ENCODE data around the gene TPPP.
"Not testable (repeated sequence)": the region's sequence is repeated elsewhere in the genome, so short reads cannot be mapped to it uniquely, and the experiment has no call there.

Gene TPPP

DNA sequence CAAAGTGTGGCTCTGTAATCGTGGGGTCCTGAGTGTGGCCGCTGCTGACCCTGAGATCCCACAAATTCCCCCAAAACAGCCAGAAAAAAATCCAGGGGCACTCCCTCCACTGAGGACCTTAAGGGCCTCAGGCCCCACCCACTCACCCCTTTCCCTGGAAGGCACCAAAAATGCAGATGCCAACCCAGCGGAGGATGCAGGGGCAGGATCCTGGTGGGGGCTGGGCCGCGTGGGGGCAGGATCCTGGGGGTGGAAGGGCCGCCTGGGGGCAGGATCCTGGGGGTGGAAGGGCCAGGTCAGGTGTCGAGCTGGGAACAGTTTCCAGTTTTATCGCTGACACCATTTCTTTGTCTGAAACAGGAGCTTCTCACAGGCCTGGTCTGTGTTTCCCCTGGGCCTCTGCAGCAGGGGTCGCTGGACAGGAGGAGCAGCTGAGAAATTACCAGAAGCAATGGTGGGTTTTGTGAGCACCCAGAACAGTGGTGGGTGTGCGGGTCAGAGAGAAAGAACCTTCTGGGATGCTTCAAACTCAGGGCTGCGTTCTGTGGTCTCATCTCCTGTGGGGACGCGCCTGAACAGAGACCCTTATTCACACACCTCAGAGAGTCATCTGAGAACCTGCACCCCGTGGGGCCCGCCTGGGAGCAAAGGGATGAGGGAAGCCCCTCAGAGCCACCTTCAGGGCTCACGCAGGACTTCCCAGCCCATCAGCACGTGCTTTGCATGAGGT, 13.8 kb downstream of the TPPP start:
- FAIRE-seq; DNase-seq (ENCODE audit: insufficient read length, low spot score): not testable (repeated sequence)

DNA sequence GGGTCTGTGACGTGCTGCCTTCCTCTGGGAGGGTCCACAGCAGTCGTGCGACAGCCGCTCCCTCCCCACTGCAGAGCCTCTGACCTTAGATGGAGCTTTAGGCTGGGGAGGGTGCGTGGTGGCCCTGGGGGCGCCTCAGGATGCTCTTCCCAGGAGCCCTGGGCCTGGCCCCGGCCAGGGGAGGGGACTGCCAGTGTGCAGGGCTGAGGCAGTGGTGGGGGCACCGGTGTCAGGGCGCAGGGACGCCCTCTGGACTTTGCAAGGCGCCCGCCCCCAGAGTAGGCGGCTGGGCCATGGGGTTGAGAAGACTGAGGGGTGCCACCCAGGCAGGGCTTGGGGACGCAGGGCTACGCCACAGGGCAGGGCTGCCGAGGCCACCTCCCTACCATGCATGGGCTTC, 14.6 kb downstream of the TPPP start:
- not testable (repeated sequence) for FAIRE-seq; DNase-seq (ENCODE audit: insufficient read length, low spot score)

DNA sequence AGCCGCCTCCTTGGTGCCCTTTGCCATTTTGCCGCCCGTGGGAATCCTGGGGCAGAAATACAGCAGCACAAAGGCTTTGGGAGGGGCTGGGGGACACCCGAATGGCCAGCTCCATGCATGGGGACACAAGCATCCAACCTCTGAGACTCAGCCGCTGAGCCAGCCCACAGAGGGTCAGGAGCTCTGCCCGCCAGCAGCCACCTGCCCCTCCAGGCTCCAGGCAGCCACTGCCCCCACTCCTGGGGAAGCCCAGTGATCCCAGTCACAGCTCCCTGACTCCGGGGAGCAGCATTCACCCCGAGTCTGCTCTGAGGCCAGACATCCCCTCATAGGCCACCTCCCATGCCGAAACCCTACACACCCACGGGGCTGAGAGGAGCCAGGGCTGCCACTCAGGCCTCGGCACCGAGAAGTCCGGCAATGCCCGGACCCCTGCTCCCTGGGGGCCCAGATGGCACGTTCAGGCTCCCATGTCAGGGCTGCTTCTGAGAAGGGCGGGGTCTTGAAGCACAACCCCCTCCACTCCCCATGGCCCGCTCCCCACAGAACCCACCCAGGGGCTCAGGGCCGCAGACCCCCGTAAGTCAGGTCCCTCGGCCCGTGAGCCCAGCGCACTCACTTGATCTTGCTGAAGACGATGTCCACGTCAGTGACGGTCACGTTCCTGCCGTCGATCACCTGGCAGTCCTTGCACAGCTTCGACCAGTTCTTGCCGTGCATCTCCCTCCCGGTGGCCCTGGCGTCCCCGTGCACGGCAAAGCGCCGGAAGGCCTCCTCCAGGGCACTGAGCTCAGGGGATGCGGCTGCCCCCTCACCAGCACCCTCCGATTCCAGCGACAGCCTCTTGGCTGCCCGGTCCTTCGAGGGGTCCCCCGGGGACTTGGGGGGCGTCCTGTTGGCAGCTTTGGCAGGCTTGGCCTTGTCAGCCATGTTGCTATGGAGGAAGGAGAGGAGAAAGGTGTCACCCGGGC, 15.7 kb downstream of the TPPP start:
- FAIRE-seq (no peak), DNase-seq (ENCODE audit: insufficient read length, low spot score) (no peak)

DNA sequence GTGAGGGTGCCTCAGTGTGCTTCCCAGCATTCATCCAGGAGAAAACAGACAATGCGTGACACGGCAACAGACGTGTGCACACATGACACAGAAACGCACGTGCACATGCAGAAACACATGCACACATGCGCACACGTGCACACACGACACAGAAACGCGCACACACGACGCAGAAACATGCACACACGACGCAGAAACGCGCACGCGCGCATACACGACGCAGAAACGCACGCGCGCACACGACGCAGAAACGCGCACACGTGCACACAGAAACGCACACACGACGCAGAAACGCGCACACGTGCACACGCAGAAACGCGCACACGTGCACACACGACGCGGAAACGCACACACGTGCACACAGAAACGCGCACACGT, 16.5 kb downstream of the TPPP start:
- FAIRE-seq (no peak), DNase-seq (ENCODE audit: insufficient read length, low spot score) (no peak)

DNA sequence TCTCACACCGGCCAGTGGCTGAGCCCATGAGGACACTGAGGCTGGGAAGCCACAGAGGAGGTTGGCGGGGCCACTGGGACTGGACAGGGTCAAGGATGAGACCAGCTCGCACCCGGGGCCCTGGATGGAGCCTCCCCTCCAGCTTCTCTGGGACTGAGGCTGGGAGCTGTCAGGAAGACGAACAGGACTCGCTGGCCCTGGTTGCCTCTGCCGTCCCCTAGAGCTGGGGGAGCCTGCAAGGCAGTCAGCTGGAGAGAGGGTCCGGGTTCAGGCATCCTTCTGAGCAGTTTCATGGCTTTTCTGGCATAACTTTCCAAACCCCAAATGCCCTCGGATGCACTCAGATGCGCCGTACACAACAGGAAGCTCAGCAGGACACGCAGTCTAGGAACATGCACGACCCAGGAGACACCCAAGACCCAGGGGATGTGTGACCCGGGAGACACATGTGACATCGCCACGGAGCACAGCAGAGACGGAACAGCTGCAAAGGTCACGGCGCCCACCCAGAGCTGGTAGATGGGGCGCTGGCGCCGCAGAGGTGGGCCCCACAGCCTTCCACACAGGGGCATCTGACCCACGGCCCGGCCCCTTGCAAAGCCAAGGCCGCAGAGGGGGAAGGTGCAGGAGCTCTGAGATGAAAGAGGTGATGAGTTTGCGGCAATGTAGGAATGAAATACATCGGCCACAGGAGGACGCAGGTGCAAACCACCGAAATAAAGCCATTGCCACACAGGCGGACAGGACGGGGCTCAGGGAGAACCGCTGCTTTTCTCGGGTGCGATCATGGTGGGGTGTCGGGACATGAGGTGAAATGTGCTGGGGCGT, 17.1 kb downstream of the TPPP start:
- no peak for FAIRE-seq
- DNase-seq (ENCODE audit: insufficient read length, low spot score): no peak

DNA sequence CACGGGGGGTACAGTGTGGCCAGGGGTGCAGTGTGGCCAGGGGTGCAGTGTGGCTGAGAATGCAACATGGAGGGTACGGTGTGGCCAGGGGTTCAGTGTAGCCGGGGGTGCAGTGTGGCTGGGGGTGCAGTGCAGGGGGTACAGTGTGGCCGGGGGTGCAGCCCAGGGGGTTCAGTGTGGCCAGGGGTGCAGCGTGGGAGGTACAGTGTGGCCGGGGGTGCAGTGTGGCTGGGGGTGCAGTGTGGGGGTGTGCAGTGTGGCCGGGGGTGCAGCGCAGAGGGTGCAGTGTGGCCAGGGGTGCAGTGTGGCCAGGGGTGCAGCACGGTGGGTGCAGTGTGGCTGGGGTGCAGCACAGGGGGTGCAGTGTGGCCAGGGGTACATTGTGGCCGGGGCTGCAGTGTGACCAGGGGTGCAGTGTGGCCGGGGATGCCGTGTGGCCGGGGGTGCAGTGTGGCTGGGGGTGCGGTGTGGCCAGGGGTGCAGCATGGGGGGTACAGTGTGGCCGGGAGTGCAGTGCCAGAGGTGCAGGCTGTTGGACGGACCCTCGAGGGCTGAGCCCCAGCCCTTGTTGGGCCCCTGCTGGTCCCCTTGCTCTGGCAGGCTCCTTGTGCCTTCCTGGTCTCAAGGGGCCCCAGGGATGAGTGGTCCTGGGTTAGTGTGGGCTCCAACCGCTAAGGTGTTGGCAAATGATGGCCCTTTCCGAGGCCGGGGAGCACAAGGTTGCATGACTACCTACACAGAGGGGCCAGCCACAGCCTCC, 17.9 kb downstream of the TPPP start:
- FAIRE-seq: no peak

DNA sequence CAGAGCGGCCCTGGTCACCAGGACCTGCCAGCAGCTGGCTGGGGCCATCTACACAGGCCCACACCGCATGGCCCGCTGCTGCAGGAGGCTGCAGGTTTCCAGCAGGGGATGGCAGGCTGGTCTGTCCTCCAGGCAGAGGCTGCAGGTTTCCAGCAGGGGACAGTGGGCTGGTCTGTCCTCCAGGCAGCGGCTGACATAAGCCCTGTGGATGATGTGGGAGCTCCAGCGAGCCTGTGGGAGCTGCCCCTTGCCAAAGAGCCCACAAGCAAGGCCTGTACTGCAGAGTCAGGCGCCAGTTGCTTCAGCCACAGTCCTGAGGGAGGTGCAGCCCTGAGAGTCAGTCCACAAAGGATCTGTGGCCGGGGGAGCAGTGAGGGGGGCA, 18.5 kb downstream of the TPPP start:
- FAIRE-seq (no peak), DNase-seq (ENCODE audit: insufficient read length, low spot score) (no peak)

More for the DNA sequence above, 17.9 kb downstream of the TPPP start:
- DNase-seq (ENCODE audit: insufficient read length, low spot score): no peak

DNA sequence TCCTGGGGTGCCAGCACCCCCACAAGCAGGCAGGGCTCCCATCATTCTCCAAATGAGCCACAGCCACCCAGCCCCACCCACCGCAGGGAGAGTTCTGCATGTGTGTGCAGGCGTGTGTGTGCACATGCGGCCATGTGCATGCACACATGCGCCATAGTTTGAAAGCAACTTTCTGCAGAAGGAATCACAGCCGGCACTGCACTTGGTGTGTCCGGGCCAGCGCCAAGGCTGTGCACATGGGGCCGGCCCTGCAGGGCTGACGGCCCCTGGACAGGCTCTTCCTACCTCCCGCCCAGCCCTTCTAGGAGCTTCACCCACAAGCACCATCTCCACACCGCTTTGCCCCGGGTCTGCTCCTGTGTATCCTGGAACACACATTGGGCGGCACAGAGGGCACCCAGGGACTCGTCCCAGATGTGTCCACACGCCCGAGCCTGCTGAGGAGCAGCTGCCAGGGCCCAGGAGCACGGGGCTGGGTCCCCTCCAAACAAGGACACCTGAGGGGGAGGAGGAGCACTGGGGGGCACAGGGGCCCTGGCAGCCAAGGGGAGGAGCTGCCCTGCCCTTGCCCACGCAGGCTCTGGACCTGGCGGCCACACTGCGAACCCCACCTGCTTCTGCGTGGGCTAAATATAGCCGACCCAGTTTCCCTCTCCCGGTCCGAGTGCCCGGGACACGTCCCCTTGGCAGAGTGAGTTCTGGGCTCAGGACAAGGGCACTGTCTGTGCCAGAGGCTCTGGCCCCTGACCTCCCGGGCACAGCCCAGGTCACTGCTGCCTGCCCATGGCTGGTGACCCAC, 19.1 kb downstream of the TPPP start:
- DNase-seq (ENCODE audit: insufficient read length, low spot score): no peak
- no peak for FAIRE-seq

DNA sequence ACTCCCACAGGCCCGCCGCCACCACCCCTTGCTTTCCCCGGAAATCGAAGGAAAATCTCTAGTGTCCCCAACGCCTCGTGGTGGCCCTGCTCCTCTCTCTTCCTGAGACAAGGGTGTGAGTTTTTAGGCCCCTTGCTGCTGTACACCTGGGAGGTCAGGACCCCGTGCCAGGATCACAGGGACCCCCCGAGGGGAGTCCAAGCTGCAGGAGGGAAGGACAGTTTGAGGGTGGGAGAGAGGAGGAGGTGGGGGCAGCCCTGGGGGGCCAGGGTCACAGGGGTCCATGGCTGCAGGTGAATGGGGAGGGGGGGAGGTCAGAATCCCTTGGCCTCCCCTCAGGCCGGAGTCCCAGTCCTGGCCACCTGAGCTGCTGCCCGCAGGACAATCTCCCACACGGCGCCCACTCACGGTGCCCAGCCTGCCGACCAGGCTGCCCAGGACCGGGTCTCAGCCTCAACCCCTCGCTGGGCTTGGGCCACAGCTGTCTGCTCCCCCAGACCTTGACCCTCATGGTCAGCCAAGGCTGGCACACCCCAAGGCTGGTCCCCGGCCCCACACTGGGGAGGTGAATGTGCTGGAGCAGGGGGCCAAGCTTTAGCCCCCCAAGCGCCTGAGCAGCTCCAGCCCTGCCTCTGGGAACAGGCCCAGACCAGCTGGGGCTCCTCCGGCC, 19.9 kb downstream of the TPPP start:
- no peak for DNase-seq (ENCODE audit: insufficient read length, low spot score)
- FAIRE-seq: no peak

DNA sequence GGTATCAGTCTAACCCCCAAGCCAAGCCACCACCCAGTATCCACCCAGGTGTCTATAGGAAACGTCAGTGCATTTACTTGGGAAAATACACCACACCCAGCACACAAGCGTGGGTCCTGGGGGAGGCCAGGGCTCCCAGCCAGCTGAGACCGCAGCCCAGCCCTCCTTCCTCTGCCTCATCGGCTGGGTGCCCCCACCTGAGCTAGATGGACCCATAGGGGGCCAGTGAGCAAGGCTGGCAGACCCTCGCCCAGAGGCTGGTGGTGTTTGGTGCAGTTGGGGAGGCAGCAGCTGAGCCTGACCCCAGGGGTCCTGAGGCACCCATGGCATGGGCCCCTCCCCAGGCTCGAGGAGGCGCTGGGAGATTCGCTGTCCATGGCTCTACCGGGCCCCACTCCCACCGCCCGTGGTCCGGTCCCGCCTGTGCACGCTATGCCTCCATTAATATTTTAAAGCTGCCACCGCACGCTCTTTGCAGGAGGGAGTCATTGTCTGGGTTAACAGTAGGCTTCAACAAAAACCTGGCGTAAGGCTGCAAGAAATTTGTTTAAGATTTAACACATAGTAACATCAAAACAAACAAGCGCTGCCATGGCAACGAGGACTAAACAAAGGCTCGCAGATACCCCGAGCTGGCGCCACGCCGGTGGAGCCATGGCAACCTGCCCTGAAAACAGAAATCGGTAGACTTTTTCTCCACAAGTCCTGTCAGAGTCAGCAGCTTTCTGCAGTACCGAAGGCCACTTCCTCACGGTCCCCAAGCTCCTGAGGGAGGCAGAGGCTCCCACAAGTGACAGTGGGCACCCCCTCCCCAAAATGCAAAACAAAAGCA, 20.6 kb downstream of the TPPP start:
- FAIRE-seq: no peak

DNA sequence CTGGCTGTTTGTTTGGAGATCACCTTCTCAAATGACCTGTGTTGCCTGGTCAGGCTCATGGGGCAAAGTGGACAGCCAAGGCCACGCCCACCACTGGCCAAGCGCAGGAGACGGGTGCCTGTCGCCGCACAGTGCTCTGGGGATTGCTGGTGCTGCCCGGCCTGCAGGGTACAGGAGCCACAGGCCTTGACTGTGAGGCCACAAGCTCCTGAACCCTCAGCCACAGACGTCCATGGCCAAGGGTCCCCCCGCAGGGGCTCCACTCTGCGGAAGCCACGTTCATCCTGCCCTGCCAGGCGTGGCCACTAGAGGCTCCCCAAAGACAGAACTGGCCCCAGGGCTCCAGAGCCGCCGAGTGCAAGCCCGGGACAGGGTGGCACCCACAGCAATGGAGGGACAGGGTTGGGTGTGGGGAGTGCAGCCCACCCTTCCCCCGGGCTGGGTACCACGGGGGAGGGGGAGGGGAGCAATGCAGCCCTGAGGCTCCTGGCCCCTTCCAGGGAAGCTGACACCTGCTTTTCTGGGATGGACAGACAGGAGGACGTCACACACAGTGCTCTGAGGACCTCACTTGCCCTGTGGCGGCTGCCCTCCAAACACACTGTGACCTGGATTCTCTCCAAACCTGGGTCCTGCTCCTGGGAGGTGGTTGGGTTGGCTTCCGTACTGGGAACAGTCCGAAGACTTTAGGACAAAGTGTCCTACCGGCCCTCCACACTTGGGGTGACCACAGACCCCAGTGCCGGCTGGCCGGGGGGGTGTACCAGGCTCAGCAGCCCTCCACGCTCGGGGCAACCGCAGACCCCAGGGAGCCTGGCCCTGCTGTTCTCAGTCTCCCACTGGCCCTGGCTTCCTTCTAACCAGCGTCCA, 21.5 kb downstream of the TPPP start:
- DNase-seq (ENCODE audit: insufficient read length, low spot score) (peak; percentile 89), FAIRE-seq (no peak)

More for the DNA sequence above, 20.6 kb downstream of the TPPP start:
- DNase-seq (ENCODE audit: insufficient read length, low spot score): no peak

DNA sequence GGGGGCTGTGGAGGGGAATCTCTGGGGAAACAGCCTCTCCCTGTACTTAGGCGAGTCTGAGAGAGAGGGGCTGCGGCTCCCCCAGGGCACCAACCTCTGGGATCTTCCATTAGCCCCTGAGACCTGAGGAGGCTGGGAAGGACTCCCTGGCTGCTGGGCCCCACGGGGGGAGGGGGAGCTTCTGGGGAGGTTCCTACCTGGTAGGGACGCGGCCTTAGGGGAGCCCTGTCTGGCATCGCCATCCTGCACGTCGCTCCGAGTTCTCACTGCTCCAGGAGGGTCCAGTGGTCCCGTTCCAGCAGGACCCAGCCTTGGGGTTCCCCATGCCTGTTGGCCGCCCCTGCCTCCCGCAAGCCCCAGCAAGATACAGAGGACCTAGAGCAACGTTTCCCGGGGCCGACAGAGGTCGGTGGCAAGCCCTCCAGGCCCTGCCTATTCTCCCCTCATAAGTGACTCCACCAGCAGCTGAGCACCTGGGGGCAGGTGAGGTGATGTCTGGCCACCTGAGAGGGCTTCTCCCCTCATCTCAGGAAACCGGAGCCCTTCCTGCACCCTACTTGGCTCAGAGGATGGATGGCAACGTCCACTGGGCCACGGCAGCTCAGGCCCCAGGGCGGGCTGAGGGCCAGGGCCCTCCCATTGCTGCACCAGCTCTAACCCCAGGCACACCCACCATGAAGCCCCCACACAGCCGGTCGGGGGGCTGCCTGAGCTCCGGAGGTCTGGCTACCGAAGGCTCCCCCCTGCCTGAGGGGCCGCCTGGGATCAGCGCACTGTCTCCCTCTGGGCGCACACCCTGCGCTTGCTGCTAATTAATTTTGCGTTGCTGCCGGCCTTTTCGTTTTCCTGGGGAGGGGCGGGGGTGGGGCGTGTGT, 22.5 kb downstream of the TPPP start:
- DNase-seq (ENCODE audit: insufficient read length, low spot score): no peak

DNA sequence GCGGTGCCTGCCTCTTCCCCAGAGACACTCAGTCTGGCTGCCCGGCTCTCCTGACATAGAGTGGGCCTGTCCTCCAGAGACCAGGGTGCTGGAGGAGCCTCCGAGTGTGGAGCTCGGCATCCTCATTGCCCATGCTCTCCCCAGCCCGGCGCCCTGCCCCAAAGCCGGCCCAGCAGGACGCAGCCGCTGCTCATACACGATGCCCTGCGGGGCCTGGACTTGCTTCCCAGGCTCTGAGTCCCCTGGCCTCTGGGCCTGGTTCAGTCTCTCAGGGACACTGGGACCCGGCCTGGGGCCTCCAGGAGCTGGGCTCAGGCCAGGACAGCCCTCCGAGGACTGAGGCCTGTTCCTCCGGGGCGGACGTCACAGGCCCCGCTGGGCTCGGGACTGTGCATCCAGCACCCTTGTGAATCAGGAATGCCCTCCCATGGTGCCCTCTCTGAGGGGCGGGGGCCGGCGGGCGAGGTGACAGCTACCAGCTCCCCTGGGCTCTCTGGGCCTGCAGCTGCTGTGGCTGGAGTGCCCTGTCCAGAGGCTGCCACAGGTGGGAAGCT, 23.2 kb downstream of the TPPP start:
- DNase-seq (ENCODE audit: insufficient read length, low spot score): no peak

More for the DNA sequence above, 22.5 kb downstream of the TPPP start:
- FAIRE-seq: no peak

DNA sequence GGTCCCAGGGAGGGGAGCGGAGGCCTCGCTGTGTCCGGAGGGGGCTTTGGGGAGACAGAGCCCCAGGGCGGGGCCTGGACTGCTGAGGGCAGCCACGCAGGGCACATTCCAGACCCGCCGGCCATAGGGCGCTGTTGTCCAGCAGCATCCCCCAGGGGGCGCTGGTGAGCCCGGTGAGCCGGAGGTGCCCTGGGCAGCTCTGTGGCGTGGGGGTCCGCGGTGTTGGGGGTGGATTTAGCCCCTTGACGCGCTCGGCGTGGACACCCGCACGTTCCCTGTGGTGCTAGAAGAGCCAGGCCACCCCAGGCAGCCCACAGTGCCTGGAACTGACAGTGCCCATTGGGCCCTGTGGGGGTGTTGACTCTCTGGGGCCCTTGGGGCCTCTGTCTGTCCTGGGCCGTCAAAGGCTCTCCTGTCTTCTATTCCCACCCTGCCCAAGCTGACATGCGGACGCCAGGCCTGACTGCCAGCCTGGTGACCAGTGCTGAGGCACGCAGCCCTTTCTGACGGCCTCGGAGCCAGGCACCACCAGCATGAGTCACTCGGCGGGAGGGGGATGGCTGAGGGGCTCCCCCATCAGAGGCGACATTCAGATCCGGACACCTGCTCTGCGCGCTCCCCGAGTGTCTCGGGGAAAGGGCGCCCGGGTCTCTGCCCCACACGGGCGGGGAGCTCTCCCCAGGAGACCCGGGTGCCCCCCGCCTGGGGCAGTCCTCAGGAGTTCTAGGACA, 23.9 kb downstream of the TPPP start:
- FAIRE-seq (no peak), DNase-seq (ENCODE audit: insufficient read length, low spot score) (peak; percentile 54)

More for the DNA sequence above, 23.2 kb downstream of the TPPP start:
- FAIRE-seq: no peak

All from GM19239 (cell line).